HG03108 (cell line): ENCODE measurements around the gene TSPAN3.

ENCODE experiments used
- ATAC-seq: cut with Tn5 transposase; IDR thresholded peaks from one replicate; pipeline ENCODE4 v1.9.1; 2021; ENCODE audit warnings: moderate library complexity; ENCODE audit not compliant: unreplicated experiment

The TSPAN3 gene

DNA sequence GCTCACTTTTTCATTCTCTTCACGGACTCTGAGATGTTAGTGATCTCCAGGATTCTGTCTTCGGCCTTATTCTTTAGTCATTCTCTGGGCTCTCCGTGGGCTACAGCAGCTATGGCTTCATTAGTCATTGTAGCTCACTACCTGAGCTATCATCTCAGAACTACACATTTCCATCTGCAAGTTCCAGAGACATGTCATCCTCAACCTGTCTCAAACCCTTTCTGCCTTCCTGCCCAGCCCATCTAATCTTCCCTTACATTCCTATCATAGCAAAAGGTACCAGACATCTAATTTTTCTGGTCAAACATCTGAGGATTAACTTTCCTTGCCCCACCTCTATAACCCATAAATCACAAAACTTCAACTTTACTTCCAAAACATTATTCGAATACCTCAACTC is 13.2 kb downstream of the TSPAN3 start:
- no peak for ATAC-seq

- no peak for ATAC-seq
Observed at GRCh38 chr15:77057072-77057471, 13.8 kb downstream of the TSPAN3 start.

DNA sequence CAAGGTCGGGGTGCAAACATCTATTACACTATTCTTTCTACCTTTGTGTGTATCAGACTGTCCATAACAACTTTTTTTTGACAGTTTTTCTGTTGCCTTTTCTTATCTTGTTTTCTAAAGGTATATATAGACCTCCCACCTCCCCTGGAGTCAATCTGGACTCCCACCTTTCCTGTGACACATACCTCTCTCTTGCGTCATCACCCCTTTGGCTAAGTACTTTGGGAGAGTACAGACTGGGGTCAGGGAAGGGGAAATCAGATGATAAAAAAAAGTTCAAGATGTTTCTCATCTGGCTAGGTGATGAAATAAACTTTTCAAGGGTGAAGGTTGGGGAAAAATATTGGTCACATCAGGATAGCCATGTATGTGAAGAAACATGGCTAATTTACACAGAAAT is 17.2 kb downstream of the TSPAN3 start:
- no peak for ATAC-seq

GRCh38 chr15:77052556-77052955 is 18.4 kb downstream of the TSPAN3 start:
- ATAC-seq: no peak

GRCh38 chr15:77048135-77048876 is 22.6 kb downstream of the TSPAN3 start:
- no peak for ATAC-seq

- no peak for ATAC-seq
Observed at GRCh38 chr15:77046704-77047412, 24.1 kb downstream of the TSPAN3 start.

- no peak for ATAC-seq
Observed at GRCh38 chr15:77045985-77046384, 24.9 kb downstream of the TSPAN3 start.

DNA sequence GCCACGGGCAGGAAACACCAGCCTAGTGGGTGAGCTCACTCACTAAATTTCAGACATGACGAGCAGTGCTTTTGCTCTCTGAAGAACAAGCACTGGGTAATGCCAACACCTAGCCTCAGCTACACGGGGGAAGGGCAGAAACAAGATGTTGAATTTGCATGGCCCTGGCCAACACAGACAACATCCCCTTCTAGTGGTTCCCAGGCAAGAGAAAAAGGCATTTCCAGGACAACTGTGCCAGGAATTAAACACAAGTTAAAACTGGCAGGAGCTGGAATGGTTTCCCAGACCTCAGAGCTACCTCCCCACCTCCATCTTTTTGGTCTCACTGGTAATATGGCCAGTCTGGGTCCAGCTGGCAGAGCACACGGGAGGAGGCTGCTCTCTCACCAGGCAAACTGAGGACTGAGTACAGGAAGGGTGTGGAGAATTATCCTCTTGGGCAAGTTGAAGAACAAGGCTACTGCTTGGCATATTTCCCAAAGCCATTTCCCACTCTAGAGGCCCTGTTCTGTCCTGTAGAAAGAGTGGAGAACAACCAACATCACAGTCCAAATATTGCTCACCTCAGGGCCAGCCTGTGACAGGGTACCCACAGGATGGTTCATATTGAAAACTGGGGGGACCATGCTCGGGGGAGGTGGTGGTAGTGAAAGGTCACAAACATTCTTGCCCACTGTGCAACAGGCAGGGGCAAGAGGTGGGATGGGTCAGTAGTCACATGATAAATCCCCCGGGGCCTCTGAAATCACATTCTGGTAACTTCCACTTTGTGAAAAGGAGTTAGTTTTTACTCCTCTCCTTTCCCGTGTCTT is 26.5 kb downstream of the TSPAN3 start:
- no peak for ATAC-seq

GRCh38 chr15:77042955-77043920 is 27.7 kb downstream of the TSPAN3 start:
- ATAC-seq: no peak

GRCh38 chr15:77042245-77042919 is 28.5 kb downstream of the TSPAN3 start:
- ATAC-seq: no peak

- no peak for ATAC-seq
Observed at GRCh38 chr15:77040673-77041072, 30.2 kb downstream of the TSPAN3 start.

DNA sequence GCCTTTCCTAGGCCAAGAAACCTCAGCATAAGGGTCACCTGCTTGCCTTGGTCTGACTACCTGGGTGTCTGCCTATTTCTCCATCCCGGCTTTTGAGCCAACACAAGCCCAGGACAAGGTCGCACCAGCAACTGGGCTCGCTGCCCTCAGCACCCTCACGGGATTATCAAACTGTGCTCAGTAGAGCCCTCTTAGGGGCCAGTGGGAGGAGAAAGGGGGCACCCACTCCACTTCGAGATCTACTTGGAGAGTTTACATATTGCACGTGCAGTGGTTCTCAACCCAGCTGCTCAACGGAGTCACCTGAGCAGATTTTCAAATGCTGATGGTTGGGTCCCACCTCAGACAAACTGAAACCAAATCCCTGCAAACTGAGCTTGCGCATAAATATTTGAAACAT is 31.1 kb downstream of the TSPAN3 start:
- ATAC-seq: no peak

DNA sequence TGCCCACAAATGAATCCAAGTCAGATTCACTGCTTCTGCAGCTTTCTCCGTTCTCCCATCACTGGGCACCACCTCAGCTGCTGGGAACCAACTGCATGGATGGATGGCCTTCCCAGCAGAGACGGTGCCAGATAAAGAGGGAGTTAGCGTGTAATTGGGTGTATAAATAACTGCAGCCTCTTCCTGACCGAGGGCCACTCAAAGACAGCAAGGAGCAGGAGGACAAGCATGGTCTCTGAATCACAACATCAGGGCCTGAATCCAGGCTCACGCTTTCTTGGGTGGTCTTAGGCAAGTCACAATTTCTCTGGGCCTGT is 31.7 kb downstream of the TSPAN3 start:
- no peak for ATAC-seq

DNA sequence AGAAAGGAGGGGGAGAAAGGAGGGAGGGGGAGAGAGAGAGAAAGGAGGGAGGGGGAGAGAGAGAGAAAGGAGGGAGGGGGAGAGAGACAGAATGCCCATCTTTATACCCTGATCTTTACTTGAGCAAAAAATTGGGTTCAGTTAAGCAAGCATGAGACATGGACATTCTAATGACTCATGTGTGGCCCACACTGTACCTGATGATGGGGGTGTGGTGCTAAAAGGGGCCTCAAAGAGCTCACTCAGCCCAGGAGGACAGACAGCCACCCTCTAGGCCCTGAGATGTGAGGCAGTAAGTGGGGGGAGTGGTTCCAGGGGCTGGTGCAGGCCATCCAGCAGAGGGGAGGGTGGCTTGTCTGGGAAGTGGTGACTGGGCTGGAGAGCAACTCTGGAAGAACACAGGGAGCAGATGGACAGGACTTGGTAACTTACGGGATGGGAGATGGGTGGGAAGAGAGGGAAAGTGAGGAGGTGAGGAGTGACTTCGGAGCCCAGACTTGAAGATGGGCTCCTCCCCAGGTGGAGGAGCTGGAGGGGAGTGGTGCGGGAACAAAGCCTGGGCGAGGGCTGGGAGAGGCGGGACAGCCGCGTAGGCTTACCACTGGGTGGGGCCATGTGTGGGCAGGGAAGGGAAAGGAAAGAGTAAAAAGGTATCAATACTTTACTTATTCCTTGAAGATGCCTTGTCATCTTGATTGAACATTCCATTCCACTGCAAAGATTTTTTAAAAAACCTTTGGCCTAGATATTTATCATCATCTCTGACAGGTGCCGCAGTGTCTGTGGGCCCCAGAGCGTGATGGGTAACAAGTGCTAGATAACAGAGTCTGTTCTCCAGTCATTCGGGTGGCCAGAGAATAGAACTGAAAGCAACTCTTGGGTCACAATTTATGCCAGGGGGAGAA is 32.3 kb downstream of the TSPAN3 start:
- no peak for ATAC-seq

DNA sequence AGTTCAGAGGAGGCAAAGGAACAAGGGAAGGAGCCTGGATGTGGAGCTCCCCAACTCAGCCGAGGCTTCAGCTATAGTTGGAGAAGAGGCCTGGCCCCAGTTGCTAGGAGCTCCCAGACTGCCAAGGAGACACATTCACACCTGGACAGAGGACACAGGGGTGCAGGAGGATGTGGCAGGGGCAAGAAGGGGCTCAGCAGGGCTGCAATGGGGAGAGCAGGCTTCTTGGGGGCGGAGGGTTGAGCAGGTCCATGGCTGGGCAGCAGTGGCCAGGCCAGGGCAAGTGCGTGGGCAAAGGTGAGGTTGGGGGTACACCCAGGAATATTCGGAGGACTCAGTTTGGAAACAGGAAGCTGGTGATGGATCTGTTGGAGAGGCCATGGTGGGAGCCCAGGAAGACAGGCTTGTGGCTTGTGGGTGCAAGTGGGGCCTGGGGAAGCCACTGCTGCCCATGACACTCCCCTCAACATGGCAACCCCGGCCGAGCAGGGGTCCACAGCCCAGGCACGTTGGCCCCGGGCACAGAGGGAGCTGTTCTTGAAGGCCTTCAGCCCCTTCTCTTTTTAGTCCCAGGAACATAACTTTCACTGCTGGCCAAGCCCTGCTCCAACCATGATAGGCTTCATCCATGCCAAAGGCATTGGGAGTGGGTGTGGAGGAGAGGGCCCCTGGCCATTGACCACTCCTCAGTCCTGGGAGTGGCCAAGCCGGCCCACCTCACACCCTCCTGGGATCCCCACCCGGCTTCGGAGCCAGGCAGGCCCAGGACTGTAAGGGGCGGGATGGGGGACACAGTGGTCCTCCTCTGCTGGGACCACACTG is 33.3 kb downstream of the TSPAN3 start:
- ATAC-seq: no peak

- no peak for ATAC-seq
Observed at GRCh38 chr15:77036537-77037387, 34.1 kb downstream of the TSPAN3 start.

DNA sequence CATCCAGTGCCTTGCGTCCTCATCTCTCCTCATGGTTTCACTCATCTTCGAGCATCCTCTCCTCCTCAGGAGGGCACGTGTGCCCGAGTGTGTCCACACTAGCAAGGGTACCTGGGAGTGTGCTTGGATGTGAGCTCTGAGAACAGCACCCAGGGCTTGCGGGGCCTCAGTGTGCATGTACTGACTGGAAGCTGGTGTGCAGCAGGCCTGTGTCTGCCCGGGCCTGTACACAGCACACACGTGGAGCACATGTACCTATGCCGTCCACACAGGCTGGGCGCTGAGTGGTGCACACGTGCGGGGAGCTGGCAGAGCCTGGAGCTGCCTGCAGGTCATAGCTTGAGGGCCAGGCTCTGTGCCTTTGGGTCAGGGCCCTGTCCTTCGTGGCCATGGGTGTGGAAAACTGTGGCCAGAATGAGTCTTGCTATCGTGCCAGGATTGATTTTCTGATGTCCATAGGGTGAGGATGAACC is 34.9 kb downstream of the TSPAN3 start:
- ATAC-seq: no peak
